Measurements from ENCODE around the gene TMEM255A. TPM values are rescaled to one million over a fixed set of nuclear protein-coding genes. Genes with fewer than 3 reads are reported as not detected.

Gene TMEM255A
- total RNA-seq = 0.43 TPM in 1 of 2 replicates, not detected in the other

DNA sequence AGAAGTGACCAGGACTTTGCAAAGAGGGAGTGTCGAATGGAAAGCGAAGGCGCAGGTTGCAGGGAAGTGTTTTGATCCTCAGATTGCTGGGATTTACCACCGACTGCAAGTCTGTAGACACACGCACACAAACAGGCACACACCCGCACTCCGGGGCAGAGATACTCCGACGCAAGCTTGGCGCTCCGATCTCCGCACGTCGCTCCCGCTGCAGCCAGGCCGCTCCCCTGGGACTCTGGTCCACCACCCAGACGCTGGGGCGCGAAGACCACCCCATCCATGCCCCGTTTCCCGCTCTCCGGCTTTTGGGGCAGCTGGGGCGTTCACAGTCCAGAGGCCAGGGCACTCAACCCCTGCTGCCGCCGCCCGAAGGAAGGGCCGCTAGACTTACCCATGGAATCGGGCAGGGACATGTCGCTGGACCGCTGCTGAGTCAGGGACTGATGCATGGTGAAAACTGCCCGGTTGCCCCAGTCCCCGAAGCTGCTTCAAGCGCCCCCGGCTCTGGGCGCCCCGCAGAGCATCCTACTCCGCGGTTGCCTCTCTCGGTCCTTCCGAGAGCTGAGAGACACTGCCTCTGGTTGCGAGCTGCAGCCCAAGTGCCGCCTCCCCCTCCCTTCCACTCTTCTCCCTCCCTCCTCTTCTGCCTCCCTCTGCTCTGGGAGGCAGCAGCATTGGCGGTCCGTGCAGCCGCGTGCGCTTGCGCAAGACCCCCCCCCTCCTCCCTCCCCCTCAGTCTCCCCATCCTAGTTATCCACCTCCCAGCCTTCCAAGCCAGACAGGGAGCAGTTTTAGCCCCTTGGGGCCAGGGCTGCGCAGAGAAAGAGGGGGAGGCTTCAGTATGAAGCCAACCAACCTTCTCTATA is at the start of gene TMEM255A:
Gene TMEM255A (minus strand): TSS at position 601 of the 866 bp plus-strand sequence. CDS start 152 bp downstream, at position 449.

DNA sequence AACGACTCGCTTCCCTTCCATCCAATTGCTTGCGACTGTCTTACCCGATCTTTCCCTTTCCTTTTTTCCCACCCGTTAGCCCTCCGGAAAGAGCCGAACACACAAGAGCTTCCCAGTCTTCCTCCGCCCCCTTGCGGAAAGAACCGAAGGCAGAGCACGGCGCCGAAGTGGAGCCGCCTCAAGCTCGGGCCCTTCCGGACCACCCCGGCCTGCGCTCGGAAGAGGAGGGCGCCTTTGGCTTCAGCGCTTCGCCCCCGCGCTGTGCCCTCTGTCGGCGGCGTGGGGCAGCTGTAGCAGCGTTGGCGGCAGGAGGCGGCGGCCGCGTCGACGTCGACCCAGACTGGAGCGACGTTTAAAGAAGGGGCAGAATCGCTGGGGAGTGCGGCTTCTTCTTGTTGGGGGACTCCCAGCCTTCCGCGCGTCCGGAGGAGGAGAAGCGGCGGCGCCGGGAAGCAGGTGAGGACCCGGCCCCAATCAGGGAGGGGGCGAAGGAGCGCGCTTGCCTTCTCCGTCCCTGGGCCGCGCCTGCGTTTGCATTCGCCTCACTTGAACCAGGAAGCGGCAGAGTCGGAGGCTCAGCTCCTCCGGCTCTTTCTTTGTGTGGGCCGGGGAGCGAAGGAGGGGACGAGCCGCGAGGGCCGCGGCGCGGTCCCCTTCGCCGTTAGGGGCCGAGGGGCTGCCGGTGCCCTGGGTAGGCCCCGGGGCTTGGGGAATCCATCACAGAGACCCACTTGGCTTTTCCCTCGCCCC is 60.6 kb downstream of the TMEM255A start, which contains the start of gene ZBTB33:
Gene ZBTB33 (plus strand): TSS at position 291 of the 750 bp plus-strand sequence. CDS start 2,604 bp downstream, outside the sequence.

Other genes with a start within 250 kb of the TMEM255A start
- not detected in 2 replicates for gene RHOXF2B, start 233.8 kb downstream of the TMEM255A start, total RNA-seq
- gene RHOXF1, start 195.5 kb downstream of the TMEM255A start, total RNA-seq = not detected in 2 replicates
- not detected in 2 replicates for gene RHOXF2, start 152.8 kb downstream of the TMEM255A start, total RNA-seq
- 15.0 and 23.6 TPM in 2 replicates for gene ZBTB33, start 60.6 kb downstream of the TMEM255A start, total RNA-seq
- gene ATP1B4, start 50.6 kb upstream of the TMEM255A start, total RNA-seq = not detected in 2 replicates
- 152 and 340 TPM in 2 replicates for gene LAMP2, start 157.8 kb upstream of the TMEM255A start, total RNA-seq
- gene CUL4B, start 249.5 kb upstream of the TMEM255A start, total RNA-seq = 20.8 and 31.4 TPM in 2 replicates